K562 (cell line): Measurements from ENCODE around the gene ZCWPW1. TPM values are rescaled to one million over a fixed set of nuclear protein-coding genes. Genes with fewer than 3 reads are reported as not detected.
A peak's percentile ranks its signal among the peaks of the same experiment; 100 is the strongest.

Source experiments
- BDP1 ChIP-seq: IDR thresholded peaks from 3 replicates; pipeline ENCODE4 v1.6.1; 2011; ENCODE audit not compliant: insufficient read length, insufficient read depth
- BMI1 ChIP-seq: fragments of 150-350 bp; IDR thresholded peaks from 2 replicates; pipeline ENCODE4 v1.6.1; 2014; ENCODE audit warnings: low read length
- CHD4 ChIP-seq: fragments of 200-600 bp; sonication (generic); IDR thresholded peaks from 3 replicates; pipeline ENCODE4 v1.6.1; 2012; ENCODE audit warnings: low read depth, mild to moderate bottlenecking, mixed read lengths, low read length, inconsistent platforms; ENCODE audit not compliant: insufficient read depth, insufficient replicate concordance, poor library complexity, severe bottlenecking
- CREB1 ChIP-seq, 2 experiments: sonication (generic) in 1 of 2; formaldehyde crosslinking in 1 of 2; IDR thresholded peaks; 2 replicates each; pipeline versions ENCODE4 v1.6.1 to v1.8.0; 2012 to 2022; ENCODE audit warnings: inconsistent platforms in 1 of 2, mild to moderate bottlenecking in 1 of 2, missing genetic modification reagents in 1 of 2, moderate library complexity in 1 of 2
- IRF1 ChIP-seq: sonication (generic); formaldehyde crosslinking; IDR thresholded peaks from 2 replicates; pipeline ENCODE4 v1.8.0; 2022; ENCODE audit warnings: missing genetic modification reagents, mild to moderate bottlenecking, borderline replicate concordance
- NFE2L1 ChIP-seq: fragments of 450-650 bp; IDR thresholded peaks from 2 replicates; pipeline ENCODE4 v1.6.1; 2016; ENCODE audit warnings: missing genetic modification characterization, low read depth, mild to moderate bottlenecking, missing compliant biosample characterization, moderate library complexity, borderline replicate concordance
- PCBP2 ChIP-seq: fragments of 200-400 bp; formaldehyde crosslinking; IDR thresholded peaks from 2 replicates; pipeline ENCODE4 v1.6.1; 2018; ENCODE audit warnings: low read length, low read depth, mild to moderate bottlenecking, moderate library complexity; ENCODE audit not compliant: poor library complexity, severe bottlenecking
- PTRF ChIP-seq: fragments of 450-650 bp; IDR thresholded peaks from 2 replicates; pipeline ENCODE4 v1.6.1; 2016; ENCODE audit warnings: mild to moderate bottlenecking, missing genetic modification characterization, missing compliant biosample characterization
- SMAD1 ChIP-seq: fragments of 150-350 bp; IDR thresholded peaks from 2 replicates; pipeline ENCODE4 v1.6.1; 2014; ENCODE audit warnings: low read length, low read depth; ENCODE audit not compliant: partially characterized antibody
- SMAD4 ChIP-seq: fragments of 250-450 bp; sonication (Bioruptor Pico); conservative IDR thresholded peaks from 2 replicates; pipeline ENCODE4 v1.8.0; 2021; ENCODE audit warnings: inconsistent platforms, mild to moderate bottlenecking, moderate library complexity
- SMARCA5 ChIP-seq: fragments of 450-650 bp; IDR thresholded peaks from 2 replicates; pipeline ENCODE4 v1.6.1; 2016
- ZBTB40 ChIP-seq, 2 experiments: fragments of 450-650 bp in 1 of 2; sonication (generic) in 1 of 2; formaldehyde crosslinking in 1 of 2; IDR thresholded peaks; 2 replicates each; pipeline versions ENCODE4 v1.7.1 to v1.9.0; 2016 to 2022; ENCODE audit warnings: inconsistent platforms in 1 of 2, mild to moderate bottlenecking in 1 of 2, missing genetic modification reagents in 1 of 2
- ZNF24 ChIP-seq: fragments of 450-650 bp; IDR thresholded peaks from 2 replicates; pipeline ENCODE4 v1.6.1; 2016
- polyA plus RNA-seq, 8 experiments: library from polyadenylated mRNA; depleted of rRNA in 4 of 8; stranded (reverse) in 5 of 8; unstranded in 3 of 8; fragments of >200 nt; fragmentation: Nextera tagmentation in 2 of 8; fragmentation: Illumina TruSeq in 1 of 8; extraction: Ambion mirVana in 2 of 8; extraction: Trizol in 1 of 8; gene quantifications; 2 replicates each; pipeline versions ENCODE4 v1.2.1 to v1.2.3, GENCODE V29; 2011 to 2014; ENCODE audit warnings: inconsistent platforms in 1 of 8, missing spikeins in 1 of 8
- total RNA-seq, 7 experiments: library from RNA; depleted of rRNA in 6 of 7; stranded (reverse); fragments of >200 nt in 6 of 7; fragmentation: Illumina TruSeq in 2 of 7; extraction: Trizol in 2 of 7; gene quantifications; 2 replicates each; pipeline versions ENCODE4 v1.2.1 to v1.2.3, GENCODE V29; 2011 to 2021; ENCODE audit warnings: low replicate concordance in 1 of 7
- TF ChIP-seq, protein P1 (sequence below): fragments of 450-650 bp; conservative IDR thresholded peaks from 2 replicates; pipeline ENCODE4 v1.6.1; 2016; ENCODE audit warnings: missing genetic modification characterization, low read depth, mild to moderate bottlenecking, control low read depth, missing compliant biosample characterization

The ZCWPW1 gene
- total and polyA plus RNA-seq, 9 of the 15 experiments (the other 6 are each of a cell fraction or from before 2014, with no cell fraction given), result 0.18 to 1.7 (median 1.2) TPM

DNA sequence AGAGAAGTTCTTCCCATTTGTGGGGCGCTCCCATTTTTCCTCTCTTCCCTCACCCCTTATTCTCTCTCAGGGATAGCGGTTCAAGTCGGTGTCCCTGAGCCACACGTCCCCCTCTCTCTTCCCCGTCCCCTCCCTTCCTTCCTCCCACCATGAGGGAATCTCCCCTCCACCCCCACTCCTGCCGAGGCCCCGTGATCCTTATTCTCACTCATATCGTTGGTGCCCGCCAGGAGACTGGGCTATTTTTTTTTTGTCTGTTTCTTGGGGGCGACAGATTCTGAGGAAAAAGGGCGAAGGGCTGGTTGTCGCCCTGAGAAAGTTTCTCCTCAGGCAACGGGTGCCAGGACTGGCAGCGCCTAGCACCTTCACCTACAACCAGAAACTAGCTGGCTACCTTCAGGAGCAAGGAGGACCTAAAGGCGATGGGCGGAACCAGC is 723 bp downstream of the ZCWPW1 start (continued):
- TF ChIP-seq ZBTB40 (IDR thresholded peaks at IDR 0.05), result no peak
- peak; percentile 75; the same call in 1 of the 2 replicates for TF ChIP-seq ZBTB40 (CRISPR knock-in tag; IDR thresholded peaks at IDR 0.05)
- TF ChIP-seq CREB1 (IDR thresholded peaks at IDR 0.05), result no peak
- TF ChIP-seq CREB1 (CRISPR knock-in tag; IDR thresholded peaks at IDR 0.05), result no peak
- TF ChIP-seq CHD4, result no peak
- no peak for TF ChIP-seq SMAD1
- no peak for TF ChIP-seq BMI1
- no peak for TF ChIP-seq SMARCA5
- TF ChIP-seq ZNF24, result no peak
- TF ChIP-seq NFE2L1 (tag), result no peak
- no peak for TF ChIP-seq PCBP2
- TF ChIP-seq, protein P1, sequence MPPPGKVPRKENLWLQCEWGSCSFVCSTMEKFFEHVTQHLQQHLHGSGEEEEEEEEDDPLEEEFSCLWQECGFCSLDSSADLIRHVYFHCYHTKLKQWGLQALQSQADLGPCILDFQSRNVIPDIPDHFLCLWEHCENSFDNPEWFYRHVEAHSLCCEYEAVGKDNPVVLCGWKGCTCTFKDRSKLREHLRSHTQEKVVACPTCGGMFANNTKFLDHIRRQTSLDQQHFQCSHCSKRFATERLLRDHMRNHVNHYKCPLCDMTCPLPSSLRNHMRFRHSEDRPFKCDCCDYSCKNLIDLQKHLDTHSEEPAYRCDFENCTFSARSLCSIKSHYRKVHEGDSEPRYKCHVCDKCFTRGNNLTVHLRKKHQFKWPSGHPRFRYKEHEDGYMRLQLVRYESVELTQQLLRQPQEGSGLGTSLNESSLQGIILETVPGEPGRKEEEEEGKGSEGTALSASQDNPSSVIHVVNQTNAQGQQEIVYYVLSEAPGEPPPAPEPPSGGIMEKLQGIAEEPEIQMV, result no peak
- no peak for TF ChIP-seq IRF1 (CRISPR knock-in tag)
- TF ChIP-seq SMAD4 (CRISPR knock-in tag), result 0 out of 2 replicates have a peak, but pooled peaks have one; percentile 71
- TF ChIP-seq PTRF (tag), result no peak
- TF ChIP-seq BDP1, result no peak
